Measurements from ENCODE around the gene DMD.
"Not testable (repeated sequence)": the region's sequence is repeated elsewhere in the genome, so short reads cannot be mapped to it uniquely, and the experiment has no call there.

The DMD gene

GRCh38 chrX:31591355-31591754, 1620.0 kb downstream of the DMD start:
- no peak for DNase-seq (ENCODE audit: low spot score)

DNA sequence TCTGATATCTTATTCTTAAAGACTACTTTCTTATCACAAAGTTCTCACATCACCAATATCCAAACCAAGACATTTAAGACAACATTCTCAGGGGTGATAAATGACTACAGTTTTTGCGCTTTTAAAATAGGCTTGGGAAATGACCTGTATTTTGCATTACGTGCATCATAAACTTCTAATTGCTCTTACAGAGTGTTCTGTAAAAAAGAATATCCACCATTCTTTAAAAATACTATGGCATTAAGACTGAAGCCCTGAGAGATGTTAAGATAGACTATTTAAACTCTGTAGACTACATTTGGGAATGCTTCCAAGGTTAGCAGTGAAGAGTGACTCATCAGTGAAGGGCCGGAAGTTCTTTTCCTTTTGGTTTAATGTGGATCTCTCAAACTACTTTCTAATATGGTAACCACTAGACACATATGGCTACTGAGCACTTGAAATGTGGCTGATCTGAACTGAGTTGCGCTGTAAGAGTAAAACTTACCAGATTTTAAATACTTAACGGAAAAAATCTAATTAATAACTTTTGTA, 1620.7 kb downstream of the DMD start:
- DNase-seq (ENCODE audit: low spot score): no peak

DNA sequence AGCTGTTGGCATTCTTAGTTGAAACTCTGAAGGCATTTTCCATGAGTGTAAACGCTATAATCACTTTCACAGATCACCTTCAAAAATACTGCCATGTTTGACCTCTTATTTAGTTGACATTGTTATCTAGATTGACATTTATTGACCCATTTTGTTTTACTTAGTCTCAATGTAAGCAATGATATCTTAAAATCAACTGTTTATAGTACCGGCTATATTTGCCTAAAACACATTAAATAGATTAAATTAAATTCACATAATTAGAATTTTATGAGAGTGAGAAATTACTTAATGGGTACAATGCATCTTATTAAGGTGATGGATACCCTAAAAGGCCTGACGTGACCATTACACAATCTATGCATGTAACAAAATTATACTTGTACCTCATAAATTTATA, 1621.8 kb downstream of the DMD start:
- no peak for DNase-seq (ENCODE audit: low spot score)

- no peak for DNase-seq (ENCODE audit: low spot score)
Observed at GRCh38 chrX:31588355-31588754, 1623.0 kb downstream of the DMD start.

DNA sequence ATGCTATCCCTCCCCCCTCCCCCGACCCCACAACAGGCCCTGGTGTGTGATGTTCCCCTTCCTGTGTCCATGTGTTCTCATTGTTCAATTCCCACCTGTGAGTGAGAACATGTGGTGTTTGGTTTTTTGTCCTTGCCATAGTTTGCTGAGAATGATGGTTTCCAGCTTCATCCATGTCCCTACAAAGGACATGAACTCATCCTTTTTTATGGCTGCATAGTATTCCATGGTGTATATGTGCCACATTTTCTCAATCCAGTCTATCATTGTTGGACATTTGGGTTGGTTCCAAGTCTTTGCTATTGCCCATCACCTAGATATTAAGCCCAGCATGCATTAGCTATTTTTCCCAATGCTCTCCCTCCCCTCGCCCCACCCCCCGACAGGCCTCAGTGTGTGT, 1627.5 kb downstream of the DMD start:
- not testable (repeated sequence) for DNase-seq (ENCODE audit: low spot score)

GRCh38 chrX:31580726-31581125, 1630.6 kb downstream of the DMD start:
- no peak for DNase-seq (ENCODE audit: low spot score)

DNA sequence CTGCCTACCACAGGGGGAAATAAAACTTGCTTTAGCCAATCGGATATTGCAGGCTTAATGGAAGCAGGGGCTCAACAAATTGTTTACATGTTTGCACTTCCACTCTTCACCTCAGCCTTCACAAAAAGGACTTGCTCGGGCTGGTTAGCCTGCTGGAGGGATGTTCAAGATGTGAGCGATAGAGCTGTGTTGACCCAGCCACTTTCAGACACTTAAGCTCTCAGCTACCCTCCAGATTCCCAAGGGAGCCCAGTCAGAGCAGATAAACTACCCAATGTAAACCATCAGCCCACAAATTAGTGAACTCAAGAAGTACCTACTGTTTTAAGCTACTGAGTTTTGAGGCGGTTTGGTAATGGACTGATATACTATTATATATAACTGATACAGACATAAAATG, 1631.1 kb downstream of the DMD start:
- no peak for DNase-seq (ENCODE audit: low spot score)

GRCh38 chrX:31572360-31572759, 1639.0 kb downstream of the DMD start:
- no peak for DNase-seq (ENCODE audit: low spot score)

DNA sequence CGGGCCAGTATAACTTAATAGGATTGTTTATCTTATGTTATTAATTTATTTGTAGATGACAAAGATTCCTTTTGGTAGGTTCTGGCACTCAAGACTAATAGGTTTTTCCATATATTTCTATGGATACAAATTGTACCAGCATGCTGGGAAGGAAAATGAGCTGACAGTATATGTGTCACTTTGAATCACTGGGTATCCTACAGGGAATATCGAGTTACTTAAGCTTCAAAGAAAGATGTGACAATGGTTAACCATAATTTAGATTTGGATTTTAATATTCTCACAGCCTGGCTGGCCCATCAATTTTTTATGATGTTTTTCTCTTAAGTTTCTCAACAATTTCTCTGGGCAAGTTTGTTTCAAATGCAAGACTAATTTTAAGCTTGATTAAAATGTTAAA, 1640.7 kb downstream of the DMD start:
- DNase-seq (ENCODE audit: low spot score): no peak

DNA sequence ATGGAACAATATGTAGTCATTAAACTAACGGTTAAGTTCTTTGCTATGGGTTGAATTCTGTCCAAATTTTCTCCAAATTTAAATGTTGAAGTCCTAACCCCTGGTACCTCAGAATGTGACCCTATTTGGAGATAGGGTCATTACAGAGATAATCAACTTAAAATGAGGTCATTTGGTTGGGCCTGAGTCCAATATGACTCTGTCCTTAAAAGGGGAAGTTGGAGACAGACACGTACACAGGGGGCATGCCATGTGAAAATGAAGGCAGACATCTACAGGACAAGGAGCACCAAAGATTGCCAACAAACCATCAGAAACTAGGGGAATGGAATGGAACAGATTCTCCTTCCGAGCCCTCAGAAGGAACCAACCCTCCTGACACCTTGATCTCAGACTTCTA, 1647.6 kb downstream of the DMD start:
- no peak for DNase-seq (ENCODE audit: low spot score)

- no peak for DNase-seq (ENCODE audit: low spot score)
Observed at GRCh38 chrX:31555506-31555905, 1655.8 kb downstream of the DMD start.

GRCh38 chrX:31551913-31552312, 1659.4 kb downstream of the DMD start:
- DNase-seq (ENCODE audit: low spot score): no peak

DNA sequence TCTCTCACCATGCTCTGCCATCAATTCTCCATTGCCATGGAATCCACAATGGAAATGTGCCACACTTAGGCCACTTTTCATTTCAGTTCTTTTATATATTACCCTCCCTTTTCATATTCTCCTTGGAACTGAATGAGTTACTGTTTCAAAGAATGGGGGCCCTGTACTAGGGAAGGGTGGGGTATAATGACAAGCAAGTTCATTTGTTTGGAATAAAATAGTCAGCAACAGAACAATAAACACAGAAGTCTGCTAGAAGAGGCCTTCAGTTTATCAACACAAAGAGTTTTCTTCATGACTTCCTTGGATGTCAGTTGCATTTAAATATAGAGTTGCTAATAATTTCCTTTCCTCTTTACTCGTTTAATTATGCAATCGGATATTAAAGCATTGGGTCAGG, 1661.2 kb downstream of the DMD start:
- no peak for DNase-seq (ENCODE audit: low spot score)

GRCh38 chrX:31547816-31548215, 1663.5 kb downstream of the DMD start:
- DNase-seq (ENCODE audit: low spot score): no peak

- no peak for DNase-seq (ENCODE audit: low spot score)
Observed at GRCh38 chrX:31547416-31547815, 1663.9 kb downstream of the DMD start.

DNA sequence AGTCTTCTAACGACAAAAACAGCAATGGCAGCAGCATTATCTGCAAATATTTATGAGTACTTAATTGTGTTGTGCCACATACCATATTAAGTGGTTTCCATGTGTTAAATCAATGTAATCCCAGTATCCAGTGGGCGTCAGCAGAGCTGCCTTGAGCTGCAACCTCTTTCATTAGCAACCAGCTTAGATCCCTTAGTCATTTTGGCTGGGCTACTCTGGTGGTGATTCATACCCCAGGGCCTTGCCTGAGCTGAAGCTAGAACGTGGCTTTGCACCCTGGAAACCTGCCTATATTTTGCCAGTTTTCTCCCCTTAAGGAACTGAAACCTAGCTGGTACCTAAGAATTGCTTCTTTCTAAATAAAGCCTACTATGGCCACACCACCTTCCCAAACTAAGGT, 1665.2 kb downstream of the DMD start:
- no peak for DNase-seq (ENCODE audit: low spot score)

DNA sequence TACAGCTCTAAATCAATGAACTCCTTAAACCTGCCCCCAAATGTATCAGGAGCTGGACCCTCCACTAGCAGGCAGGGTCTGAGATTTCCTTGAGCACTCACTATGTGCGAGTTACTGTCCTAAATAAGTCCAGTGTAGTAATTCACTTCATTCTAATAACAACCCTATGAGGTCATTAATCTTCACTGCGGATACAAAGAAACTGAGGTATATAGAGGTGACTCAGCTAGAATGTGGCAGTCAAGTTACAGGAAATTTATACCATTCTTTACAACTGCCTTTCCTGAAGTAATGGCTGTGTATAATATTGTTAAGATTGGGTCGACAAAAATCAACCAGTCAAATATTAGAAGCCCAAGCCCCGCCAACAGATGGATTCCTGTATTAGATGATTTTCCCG, 1665.6 kb downstream of the DMD start:
- no peak for DNase-seq (ENCODE audit: low spot score)

- DNase-seq (ENCODE audit: low spot score): no peak
Observed at GRCh38 chrX:31545191-31545590, 1666.2 kb downstream of the DMD start.

- no peak for DNase-seq (ENCODE audit: low spot score)
Observed at GRCh38 chrX:31543634-31544033, 1667.7 kb downstream of the DMD start.

GRCh38 chrX:31542566-31542965, 1668.8 kb downstream of the DMD start:
- no peak for DNase-seq (ENCODE audit: low spot score)

DNA sequence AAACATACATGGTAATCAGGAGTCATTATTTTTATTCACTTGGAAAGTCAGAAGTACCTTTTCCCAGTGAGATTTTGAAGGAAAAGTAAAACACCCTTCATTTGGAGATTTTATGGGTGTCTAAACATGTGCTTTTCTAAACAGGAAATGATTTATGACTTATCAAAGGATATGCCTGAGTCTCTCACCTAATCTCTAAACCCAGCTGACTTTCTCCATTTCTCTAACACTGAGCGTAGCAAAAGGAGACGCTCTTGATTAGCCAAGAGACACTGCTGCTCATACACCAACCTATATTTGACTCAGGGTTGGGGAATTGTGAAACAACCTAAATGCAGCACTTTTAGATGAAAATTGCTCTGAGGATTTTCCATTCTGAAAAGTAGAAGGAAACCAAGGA, 1671.0 kb downstream of the DMD start:
- DNase-seq (ENCODE audit: low spot score): no peak

- no peak for DNase-seq (ENCODE audit: low spot score)
Observed at GRCh38 chrX:31527455-31528126, 1683.8 kb downstream of the DMD start.

DNA sequence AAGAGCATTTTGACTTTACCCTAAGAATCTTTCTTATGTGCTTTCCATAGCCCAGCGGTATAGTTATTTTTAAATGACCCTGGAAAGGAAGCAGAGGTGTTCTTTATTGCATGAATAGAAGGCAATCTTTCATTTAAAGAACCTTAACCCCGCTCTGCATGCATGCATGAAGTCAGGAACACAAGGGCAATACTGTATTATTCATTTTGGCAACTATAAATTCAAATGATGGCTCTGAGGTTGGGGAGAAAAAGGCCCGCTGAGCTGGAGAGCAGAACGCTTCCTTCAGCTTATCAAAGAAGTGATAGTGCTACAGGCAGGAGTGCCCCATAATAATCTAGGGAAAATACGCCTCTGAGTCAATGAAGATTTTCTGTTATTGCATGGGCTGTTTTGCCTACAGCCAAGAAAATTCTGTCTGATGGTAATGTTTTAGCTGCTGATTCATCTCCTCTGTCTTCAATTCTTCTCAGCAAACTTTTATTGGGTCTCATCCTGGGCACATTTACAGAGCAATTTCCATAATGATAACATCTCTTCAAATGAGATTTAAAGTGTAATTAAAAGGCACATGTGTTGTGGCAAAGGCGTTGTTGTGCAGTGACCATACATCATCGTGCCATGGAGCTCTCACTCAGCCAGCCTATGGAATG, 1687.3 kb downstream of the DMD start:
- no peak for DNase-seq (ENCODE audit: low spot score)

GRCh38 chrX:31522760-31523159, 1688.6 kb downstream of the DMD start:
- DNase-seq (ENCODE audit: low spot score): no peak

Measured in LoVo (cell line).